Measurements from ENCODE around the gene SLC47A2.
"Not testable (repeated sequence)": the region's sequence is repeated elsewhere in the genome, so short reads cannot be mapped to it uniquely, and the experiment has no call there.

Gene SLC47A2, protein sequence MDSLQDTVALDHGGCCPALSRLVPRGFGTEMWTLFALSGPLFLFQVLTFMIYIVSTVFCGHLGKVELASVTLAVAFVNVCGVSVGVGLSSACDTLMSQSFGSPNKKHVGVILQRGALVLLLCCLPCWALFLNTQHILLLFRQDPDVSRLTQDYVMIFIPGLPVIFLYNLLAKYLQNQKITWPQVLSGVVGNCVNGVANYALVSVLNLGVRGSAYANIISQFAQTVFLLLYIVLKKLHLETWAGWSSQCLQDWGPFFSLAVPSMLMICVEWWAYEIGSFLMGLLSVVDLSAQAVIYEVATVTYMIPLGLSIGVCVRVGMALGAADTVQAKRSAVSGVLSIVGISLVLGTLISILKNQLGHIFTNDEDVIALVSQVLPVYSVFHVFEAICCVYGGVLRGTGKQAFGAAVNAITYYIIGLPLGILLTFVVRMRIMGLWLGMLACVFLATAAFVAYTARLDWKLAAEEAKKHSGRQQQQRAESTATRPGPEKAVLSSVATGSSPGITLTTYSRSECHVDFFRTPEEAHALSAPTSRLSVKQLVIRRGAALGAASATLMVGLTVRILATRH

DNA sequence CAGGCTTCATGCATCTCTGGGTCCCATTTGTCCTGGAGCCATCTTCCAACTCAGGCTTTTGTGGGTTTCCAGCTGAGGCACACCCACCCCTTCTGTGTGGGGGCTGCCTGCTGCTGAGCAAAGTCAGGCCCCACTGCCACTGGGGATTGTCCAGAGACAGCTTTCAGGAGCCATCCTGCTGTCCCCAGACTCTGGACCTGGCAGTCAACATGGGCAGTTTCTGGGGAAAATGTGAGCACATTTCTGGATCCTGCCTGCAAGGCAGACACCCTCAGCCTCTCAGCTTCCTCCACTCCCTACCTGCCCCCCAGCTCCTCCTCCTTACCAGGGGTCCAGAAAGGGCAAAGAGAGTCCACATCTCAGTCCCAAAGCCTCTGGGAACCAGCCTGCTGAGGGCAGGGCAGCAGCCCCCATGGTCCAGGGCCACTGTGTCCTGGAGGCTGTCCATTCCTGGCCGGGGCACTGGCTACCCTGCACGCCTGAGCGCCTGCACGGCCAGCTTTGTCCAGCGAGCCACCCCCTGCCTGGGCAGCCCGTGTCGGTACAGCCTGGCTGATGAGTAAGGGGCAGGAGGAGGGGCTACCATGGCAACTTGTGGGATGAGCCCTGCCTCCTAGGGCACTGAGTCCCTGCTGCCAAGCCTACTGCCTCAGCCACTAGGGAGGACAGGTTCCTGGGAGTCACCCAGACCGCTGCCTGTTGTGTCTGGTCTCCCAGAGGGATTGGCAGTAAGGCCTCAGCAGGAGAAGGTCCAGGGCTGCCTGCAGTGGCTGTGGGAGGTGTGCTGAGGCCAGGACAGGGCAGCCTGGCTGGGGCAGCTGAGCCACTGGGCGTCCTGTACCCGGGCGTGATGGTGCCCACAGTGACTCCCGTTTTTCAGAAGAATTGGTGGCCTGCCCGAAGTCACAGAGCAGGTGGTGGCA lies at the start of gene SLC47A2:
Gene SLC47A2 (minus strand): TSS at position 477 of the 923 bp plus-strand sequence. CDS start 29 bp downstream, at position 448.
- DNase-seq (ENCODE audit: low read depth in 2 of 2): no peak

GRCh38 chr17:19766016-19766415 lies 49.6 kb upstream of the SLC47A2 start:
- no peak for DNase-seq (ENCODE audit: low read depth in 2 of 2)

- DNase-seq (ENCODE audit: low read depth in 2 of 2): not testable (repeated sequence)
Measured at GRCh38 chr17:19763991-19764390, 47.6 kb upstream of the SLC47A2 start.

- DNase-seq (ENCODE audit: low read depth in 2 of 2): no peak
Measured at GRCh38 chr17:19763416-19763815, 47.0 kb upstream of the SLC47A2 start.

DNA sequence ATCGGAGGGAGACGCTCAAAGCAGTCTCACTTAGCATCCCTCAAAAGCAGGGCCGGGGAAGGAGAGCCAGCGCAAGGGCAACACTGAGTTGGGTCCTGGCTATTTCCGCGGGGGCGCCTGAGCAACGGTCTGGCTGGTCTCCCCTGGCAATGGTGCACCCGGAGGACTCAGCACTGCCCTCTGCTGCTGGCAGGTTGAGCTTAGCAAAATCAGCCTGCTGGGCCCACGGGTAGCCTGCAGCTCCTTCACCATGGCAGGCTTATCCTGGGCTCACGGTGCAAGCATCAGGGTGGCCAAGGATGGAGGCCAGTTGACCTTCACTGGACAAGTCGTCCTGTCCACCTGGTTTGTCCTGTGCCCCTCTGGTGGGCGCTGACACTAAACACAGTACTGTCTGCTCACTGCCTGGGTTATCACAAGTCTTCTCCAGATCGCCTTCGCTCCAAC lies 46.2 kb upstream of the SLC47A2 start:
- peak; percentile 40 to 49 for DNase-seq (ENCODE audit: low read depth in 2 of 2)

GRCh38 chr17:19760746-19761145 lies 44.4 kb upstream of the SLC47A2 start:
- no peak for DNase-seq (ENCODE audit: low read depth in 2 of 2)

- DNase-seq (ENCODE audit: low read depth in 2 of 2): no peak
Measured at GRCh38 chr17:19759568-19760549, 43.5 kb upstream of the SLC47A2 start.

DNA sequence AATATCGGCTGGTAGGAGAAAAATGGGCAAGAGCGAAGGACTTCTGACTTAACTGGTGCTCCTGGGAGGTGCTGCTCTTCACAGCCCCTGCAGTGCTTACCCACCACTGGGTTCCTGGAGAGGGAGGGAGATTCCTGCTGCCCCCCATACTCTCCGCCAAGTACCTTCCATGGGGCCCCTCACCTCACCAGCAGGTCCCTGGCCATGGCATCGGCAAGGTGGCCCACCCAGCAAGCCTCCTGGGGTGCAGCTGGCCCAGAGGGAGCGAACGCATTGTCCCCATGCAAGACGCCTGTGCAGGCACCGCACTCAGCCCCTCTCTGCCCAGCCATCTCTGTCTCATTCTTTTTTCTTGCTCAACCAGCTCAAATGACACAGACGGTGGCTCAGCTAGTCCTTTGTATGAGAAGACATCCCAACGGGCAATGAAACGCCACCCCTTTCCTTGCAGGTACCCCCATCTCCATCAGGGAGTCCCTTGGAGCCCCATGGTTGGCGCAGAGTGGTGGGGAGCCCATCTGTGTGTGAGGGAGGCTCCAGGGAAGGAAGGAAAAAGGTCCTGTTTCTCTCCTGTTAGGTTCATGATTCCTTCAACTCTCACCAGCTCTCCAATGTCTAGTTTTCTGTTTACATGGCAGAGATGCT lies 41.3 kb upstream of the SLC47A2 start:
- DNase-seq (ENCODE audit: low read depth in 2 of 2): no peak

- no peak for DNase-seq (ENCODE audit: low read depth in 2 of 2)
Measured at GRCh38 chr17:19756546-19756945, 40.2 kb upstream of the SLC47A2 start.

DNA sequence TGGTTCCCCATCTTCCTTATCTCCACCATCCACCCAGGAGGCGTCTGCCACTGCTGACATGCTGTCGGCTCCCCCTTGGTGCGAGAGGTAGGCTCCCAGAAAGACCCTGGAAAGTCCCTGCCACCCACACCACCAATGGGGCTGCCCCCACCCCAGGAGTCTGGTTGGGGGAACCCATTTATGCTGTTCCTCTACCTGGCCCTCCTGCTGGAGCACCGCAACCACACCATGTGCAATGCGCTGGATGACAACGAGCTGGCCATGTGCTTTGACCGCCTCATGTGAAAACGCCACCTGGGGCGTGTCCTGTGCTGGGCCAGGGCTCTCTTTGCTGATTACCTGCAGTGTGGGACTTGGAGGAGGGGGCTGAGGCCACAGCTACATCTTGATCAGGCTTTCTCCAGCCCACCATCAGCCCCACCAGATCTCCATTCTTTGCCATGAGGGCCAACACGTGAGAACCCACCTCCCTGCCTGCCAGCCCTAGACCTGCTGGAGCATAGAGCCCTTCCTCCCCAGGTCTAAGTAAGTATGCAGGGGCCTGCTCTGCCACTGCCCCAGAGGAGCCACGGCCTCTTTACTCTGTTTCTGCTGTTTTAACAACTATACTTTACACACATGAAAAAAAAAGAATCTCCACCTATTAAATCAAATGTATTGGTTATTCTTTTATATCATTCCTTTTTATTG lies 39.6 kb upstream of the SLC47A2 start:
- no peak for DNase-seq (ENCODE audit: low read depth in 2 of 2)

- no peak for DNase-seq (ENCODE audit: low read depth in 2 of 2)
Measured at GRCh38 chr17:19755392-19755791, 39.0 kb upstream of the SLC47A2 start.

DNA sequence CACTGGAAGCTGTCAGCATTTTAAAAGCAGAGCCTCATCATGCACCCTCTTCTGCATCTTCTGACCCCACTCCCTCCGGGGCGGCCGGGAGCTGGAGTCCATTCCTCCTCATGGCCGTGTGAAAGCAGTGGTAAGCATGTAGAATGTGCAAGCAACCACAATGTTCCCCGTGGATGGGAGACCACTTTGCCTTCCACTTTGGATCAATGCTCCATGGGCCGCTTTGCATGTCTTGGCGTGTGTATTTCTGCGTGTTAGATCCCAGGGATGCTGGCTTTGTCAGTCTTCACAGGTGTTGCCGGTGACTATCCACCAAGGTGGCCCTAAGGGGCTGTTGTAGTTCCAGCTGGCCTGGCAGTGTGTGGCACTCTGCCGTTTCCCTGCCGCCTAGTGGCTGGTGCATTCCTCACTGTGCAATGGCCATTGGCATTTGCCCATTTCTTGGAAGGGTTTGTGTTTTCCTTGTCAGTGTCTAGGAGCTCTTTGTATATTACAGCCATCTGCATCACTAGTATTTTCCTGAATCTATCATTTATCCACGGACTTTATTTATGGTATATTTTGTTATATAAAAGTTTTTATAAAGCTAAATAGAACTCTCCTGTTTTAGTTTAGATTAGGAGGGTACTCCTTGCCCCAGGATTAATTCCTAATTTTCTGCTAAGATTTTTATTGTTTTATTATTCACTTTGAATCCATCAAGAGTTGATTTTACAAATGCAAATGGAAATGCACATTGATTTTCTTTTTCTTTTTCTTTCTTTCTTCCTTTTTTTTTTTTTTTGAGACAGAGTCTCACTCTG lies 37.5 kb upstream of the SLC47A2 start:
- DNase-seq (ENCODE audit: low read depth in 2 of 2): no peak

- no peak for DNase-seq (ENCODE audit: low read depth in 2 of 2)
Measured at GRCh38 chr17:19753051-19753509, 36.7 kb upstream of the SLC47A2 start.

DNA sequence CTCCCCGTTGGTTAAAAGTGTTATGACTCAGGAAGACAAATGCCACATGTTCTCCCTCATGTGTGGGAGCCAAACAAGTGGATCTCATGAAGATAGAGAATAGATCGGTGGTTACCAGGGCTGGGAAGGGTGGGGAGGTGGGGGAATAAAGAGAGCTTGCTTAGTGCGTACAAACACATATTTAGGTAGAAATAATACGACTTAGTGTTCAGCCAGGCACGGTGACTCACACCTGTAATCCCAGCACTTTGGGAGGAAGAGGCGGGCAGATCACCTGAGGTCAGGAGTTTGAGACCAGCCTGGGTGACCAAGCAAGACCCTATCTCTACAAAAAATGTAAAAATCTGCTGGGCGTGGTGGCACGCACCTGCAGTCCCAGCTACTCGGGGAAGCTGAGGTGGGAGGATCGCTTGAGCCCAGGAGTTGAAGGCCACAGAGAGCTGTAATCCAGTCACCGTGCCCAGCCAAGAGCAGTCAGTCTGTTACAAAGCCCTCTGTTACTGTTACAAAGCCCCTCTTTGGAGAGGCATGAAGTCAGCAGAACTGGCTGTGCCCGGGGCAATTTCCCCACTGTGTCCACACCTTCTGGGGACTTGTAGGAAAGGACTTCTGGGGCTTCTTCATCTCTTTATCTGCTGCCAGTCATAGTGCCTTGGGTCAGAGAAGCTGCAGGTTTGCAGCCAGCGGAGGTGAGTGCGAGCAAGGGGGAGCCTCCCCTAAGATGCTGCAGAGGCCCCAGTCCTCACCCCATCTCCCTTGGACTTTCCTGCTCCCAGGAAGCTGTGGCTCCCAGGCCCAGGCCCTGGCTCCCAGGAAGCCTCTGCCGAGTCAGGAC lies 36.0 kb upstream of the SLC47A2 start:
- no peak for DNase-seq (ENCODE audit: low read depth in 2 of 2)

DNA sequence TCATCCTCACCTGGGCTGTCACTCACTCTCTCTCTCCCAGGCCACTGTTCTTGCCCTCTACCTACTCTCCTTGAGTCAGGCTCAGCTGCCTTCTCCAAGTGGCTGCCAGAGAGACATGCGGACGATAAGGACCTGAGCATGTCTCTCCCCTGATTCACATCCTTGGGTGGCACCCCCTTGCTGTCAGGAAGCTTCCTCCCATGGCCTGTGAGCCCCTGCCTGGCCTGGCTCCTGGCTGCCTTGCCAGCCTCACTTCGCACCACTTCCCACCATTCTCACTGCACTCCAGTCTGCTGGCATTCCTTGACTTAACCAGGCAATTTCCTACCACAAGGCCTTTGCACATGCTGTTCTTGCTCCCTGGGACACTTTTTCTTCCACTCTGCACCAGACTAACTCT lies 34.5 kb upstream of the SLC47A2 start:
- no peak for DNase-seq (ENCODE audit: low read depth in 2 of 2)

GRCh38 chr17:19750020-19750572 lies 33.7 kb upstream of the SLC47A2 start:
- DNase-seq (ENCODE audit: low read depth in 2 of 2): no peak

DNA sequence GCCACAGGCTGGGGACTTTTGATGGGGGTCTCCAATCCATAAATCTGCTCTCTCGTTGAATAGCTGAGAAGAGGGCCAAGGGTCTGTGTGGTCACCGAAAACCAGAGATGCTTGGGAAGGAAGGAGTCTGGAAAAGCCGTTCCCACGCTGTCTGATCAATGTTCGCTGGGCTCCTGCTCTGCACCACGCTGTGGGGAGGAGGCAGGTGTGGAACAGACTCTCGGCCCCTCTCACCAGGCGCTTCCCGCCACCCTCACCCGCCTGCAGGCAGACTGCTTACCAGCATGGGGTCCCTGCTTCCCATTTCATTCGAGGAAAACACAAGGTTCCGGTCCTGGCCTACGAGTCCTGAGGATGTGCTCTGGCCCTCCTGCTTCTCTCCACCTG lies 32.4 kb upstream of the SLC47A2 start:
- DNase-seq (ENCODE audit: low read depth in 2 of 2): no peak
